GM19438 (cell line): ENCODE measurements around the gene CLCN4.

Experiments
- ATAC-seq: cut with Tn5 transposase; IDR thresholded peaks from one replicate; pipeline ENCODE4 v1.9.1; 2021; ENCODE audit warnings: low read depth; ENCODE audit not compliant: unreplicated experiment

Gene CLCN4

GRCh38 chrX:10189317-10190268 is 32.8 kb downstream of the CLCN4 start:
- ATAC-seq = peak; percentile 85

- no peak for ATAC-seq
Measured at GRCh38 chrX:10190367-10190766, 33.6 kb downstream of the CLCN4 start.

- ATAC-seq = no peak
Measured at GRCh38 chrX:10193587-10193986, 36.8 kb downstream of the CLCN4 start.

GRCh38 chrX:10195425-10195824 is 38.6 kb downstream of the CLCN4 start:
- ATAC-seq = no peak

GRCh38 chrX:10195947-10196346 is 39.2 kb downstream of the CLCN4 start:
- no peak for ATAC-seq

- ATAC-seq = no peak
Measured at GRCh38 chrX:10197279-10198210, 40.8 kb downstream of the CLCN4 start.

- no peak for ATAC-seq
Measured at GRCh38 chrX:10198254-10198653, 41.5 kb downstream of the CLCN4 start.

GRCh38 chrX:10199212-10199611 is 42.4 kb downstream of the CLCN4 start:
- ATAC-seq = no peak

GRCh38 chrX:10203617-10204016 is 46.8 kb downstream of the CLCN4 start:
- ATAC-seq = no peak

- ATAC-seq = no peak
Measured at GRCh38 chrX:10206317-10206716, 49.5 kb downstream of the CLCN4 start.

- ATAC-seq = no peak
Measured at GRCh38 chrX:10208281-10208856, 51.6 kb downstream of the CLCN4 start.

- ATAC-seq = no peak
Measured at GRCh38 chrX:10208953-10209352, 52.2 kb downstream of the CLCN4 start.

GRCh38 chrX:10212395-10212794 is 55.6 kb downstream of the CLCN4 start:
- no peak for ATAC-seq

- ATAC-seq = no peak
Measured at GRCh38 chrX:10213716-10214115, 56.9 kb downstream of the CLCN4 start.

- ATAC-seq = no peak
Measured at GRCh38 chrX:10216208-10216607, 59.4 kb downstream of the CLCN4 start.

- no peak for ATAC-seq
Measured at GRCh38 chrX:10217198-10217597, 60.4 kb downstream of the CLCN4 start.

- no peak for ATAC-seq
Measured at GRCh38 chrX:10221651-10222050, 64.9 kb downstream of the CLCN4 start.

- no peak for ATAC-seq
Measured at GRCh38 chrX:10223276-10223675, 66.5 kb downstream of the CLCN4 start.

GRCh38 chrX:10223781-10224180 is 67.0 kb downstream of the CLCN4 start:
- ATAC-seq = no peak

GRCh38 chrX:10230222-10230621 is 73.4 kb downstream of the CLCN4 start:
- ATAC-seq = no peak

- ATAC-seq = no peak
Measured at GRCh38 chrX:10231461-10231860, 74.7 kb downstream of the CLCN4 start.
